HUES6 (cell line): ENCODE results near the gene LDLRAD3.
"Not testable (repeated sequence)": the region's sequence is repeated elsewhere in the genome, so short reads cannot be mapped to it uniquely, and the experiment has no call there.

ENCODE experiments used
- H3K27ac ChIP-seq: 2 replicates; pipeline ENCODE4 v1.7.0; 2013; ENCODE audit warnings: low read depth, mild to moderate bottlenecking, low read length, inconsistent platforms
- H3K27me3 ChIP-seq: 2 replicates; pipeline ENCODE4 v1.6.1; 2013; ENCODE audit warnings: low read length; ENCODE audit not compliant: control insufficient read depth, insufficient read depth
- H3K36me3 ChIP-seq: 2 replicates; pipeline ENCODE4 v1.6.1; 2013; ENCODE audit warnings: low read length; ENCODE audit not compliant: control insufficient read depth, insufficient read depth
- H3K4me1 ChIP-seq: 2 replicates; pipeline ENCODE4 v1.6.1; 2013; ENCODE audit warnings: low read length; ENCODE audit not compliant: control insufficient read depth, insufficient read depth
- H3K4me3 ChIP-seq: 2 replicates; pipeline ENCODE4 v1.5.1; 2013; ENCODE audit warnings: low read depth, low read length
- H3K9ac ChIP-seq: one replicate; pipeline ENCODE4 v1.6.1; 2013; ENCODE audit warnings: mild to moderate bottlenecking, low read length
- H3K9me3 ChIP-seq: 2 replicates; pipeline ENCODE4 v1.6.1; 2013; ENCODE audit warnings: low read depth, low read length; ENCODE audit not compliant: control insufficient read depth, insufficient read depth

LDLRAD3 gene

DNA sequence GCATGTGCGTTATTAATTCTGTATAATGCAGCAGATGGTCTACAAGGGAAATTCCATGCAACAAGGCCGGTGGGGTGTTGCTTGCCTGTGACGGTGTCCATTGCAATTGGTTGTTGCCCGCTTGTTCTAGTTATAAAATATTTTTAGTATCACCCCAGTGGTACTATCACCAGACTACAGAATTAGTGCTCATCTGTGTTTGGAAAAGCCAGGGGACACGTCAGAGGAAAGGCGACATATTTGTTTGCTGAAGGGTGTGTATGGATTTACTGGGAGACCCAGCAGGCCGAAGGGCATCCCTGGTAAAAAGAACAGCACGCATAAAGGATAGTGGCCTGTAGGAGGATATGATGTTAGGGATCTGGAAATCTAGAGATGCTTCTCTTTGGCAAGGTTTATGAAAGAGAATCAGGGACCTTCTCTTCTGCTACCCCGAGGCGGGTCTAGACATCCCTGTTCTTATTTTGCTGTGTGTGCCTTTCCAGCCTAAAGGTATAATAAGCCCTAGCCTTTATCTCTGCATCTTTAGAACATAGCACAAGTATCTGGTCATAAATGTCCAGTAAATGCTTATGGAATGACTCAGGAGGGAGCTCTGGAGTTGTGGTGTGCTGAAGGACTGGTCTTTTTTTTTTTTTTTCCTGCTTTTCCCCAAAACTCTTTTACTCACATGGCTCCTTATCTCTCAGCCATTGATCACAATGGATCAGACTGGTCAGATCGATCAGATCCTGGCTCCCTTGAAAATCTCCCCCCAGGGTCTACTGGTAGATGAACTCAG is 90.9 kb downstream of the LDLRAD3 start:
- no peaks in the 10 kb centered on the region for H3K9me3 ChIP-seq
- no peaks in the 10 kb centered on the region for H3K27me3 ChIP-seq
- no peak overlapping the region for H3K27ac ChIP-seq
- peaks cover 19% of the 10 kb centered on the region for H3K4me1 ChIP-seq
- H3K36me3 ChIP-seq: peaks cover 3% of the 10 kb centered on the region; the same call in 1 of the 2 replicates
- no peak overlapping the region for H3K4me3 ChIP-seq
- no peak overlapping the region for H3K9ac ChIP-seq

DNA sequence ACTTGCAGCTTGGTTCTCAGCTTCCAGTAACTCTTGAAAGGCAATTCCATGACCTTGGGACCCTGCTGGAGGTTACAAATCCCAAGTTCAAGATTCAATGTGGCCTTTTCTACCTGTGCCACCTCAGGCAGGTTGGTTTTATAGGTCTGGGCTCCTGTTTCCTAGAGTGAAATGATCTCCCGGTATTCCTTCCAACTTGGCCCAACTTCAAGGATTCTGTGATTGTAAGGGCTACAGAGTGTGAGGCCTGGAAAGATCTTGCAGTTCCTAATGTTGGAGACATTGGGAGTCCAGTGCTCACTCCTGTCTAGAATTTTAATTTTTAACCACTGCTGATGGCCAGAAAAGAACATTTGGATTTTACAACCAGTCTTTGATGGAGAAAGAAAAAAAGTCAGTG is 91.6 kb downstream of the LDLRAD3 start:
- Histone ChIP-seq H3K36me3 (peaks cover 3% of the 10 kb centered on the region; the same call in 1 of the 2 replicates), H3K4me1 (peaks cover 16% of the 10 kb centered on the region), H3K27ac (no peak overlapping the region), H3K9me3 (no peaks in the 10 kb centered on the region), H3K27me3 (no peaks in the 10 kb centered on the region), H3K4me3 (no peak overlapping the region), H3K9ac (no peak overlapping the region)

DNA sequence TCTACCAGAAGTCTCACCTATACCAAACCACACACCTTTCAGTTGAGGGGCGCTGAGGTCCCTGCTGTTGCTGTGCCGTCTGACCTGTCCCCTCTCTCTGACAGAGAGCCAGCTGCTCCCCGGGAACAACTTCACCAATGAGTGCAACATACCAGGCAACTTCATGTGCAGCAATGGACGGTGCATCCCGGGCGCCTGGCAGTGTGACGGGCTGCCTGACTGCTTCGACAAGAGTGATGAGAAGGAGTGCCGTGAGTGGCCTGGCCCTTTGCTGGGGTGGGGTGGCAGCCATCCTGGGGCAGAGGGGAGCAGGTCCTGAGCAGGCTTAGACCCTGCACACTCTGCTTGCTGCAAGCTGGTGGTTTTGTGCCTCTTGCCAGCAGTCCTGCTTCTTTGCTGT is 92.1 kb downstream of the LDLRAD3 start:
- Histone ChIP-seq H3K36me3 (peaks cover 3% of the 10 kb centered on the region; the same call in 1 of the 2 replicates), H3K27me3 (no peaks in the 10 kb centered on the region), H3K27ac (no peak overlapping the region), H3K9ac (no peak overlapping the region), H3K4me3 (no peak overlapping the region), H3K4me1 (peaks cover 14% of the 10 kb centered on the region), H3K9me3 (no peaks in the 10 kb centered on the region)

DNA sequence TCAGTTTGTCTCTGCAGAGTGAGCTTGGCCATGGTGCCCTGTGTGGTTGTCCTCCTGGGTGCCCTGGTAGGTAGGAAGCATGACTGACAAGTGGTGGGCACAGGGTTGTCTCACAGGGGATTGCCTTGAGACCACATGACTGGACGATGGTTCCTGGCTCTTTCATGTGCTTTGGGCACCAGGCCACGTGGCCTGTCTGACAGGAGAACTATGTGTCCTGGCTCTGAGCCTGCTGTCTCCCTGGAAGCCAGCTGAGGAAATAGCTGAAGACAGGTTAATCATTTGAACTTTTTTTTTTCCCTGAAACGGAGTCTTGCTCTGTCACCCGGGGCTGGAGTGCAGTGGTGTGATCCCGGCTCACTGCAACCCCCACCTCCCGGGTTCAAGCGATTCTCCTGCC is 93.2 kb downstream of the LDLRAD3 start:
- H3K27ac ChIP-seq: no peak overlapping the region
- peaks cover 3% of the 10 kb centered on the region; the same call in 1 of the 2 replicates for H3K36me3 ChIP-seq
- peaks cover 14% of the 10 kb centered on the region for H3K4me1 ChIP-seq
- H3K4me3 ChIP-seq: no peak overlapping the region
- H3K9me3 ChIP-seq: no peaks in the 10 kb centered on the region
- H3K9ac ChIP-seq: no peak overlapping the region
- no peaks in the 10 kb centered on the region for H3K27me3 ChIP-seq

DNA sequence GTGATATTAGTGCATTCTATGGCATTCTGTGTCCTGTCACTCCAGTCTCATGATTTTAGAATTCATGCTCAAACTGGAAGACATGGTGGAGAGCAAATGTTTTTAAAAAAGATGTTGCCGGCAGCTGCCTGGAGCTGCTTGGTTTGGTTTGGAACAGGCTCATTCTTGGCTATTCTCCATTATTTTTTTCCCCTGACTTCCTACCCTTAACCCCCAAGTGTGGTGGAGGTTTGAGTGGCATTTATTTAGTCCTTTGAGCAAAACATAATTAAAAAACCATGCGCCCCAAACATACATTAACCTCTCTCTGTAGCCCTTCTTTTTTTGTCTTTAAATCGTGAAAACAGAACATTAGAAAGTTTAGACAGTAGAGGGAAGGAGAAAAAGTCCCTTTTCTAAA is 94.7 kb downstream of the LDLRAD3 start:
- Histone ChIP-seq H3K9ac (no peak overlapping the region), H3K27me3 (no peaks in the 10 kb centered on the region), H3K4me3 (no peak overlapping the region), H3K36me3 (peaks cover 3% of the 10 kb centered on the region; the same call in 1 of the 2 replicates), H3K27ac (no peak overlapping the region), H3K4me1 (peaks cover 11% of the 10 kb centered on the region), H3K9me3 (no peaks in the 10 kb centered on the region)

DNA sequence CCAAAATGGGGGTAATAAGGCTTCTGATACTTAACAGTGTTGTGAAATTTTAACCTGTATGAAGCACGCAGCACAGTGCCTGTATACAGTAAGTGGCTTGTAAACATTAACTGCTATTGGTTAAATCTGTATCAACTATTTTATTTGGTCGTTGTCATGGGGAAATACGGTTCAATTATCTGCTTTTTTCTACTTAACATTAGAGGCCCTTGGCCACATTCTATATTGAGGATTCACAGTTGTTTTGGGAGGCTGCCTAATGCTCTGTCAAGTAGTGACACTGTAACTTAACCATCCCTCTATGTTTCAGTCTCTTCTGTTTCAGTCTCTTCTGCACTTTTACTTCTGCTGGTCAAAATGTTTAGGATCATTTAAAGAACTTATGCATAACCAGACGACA is 95.6 kb downstream of the LDLRAD3 start:
- no peak overlapping the region for H3K27ac ChIP-seq
- H3K9me3 ChIP-seq: no peaks in the 10 kb centered on the region
- no peaks in the 10 kb centered on the region for H3K27me3 ChIP-seq
- peaks cover 3% of the 10 kb centered on the region; the same call in 1 of the 2 replicates for H3K4me1 ChIP-seq
- no peak overlapping the region for H3K4me3 ChIP-seq
- H3K9ac ChIP-seq: no peak overlapping the region
- peaks cover 3% of the 10 kb centered on the region; the same call in 1 of the 2 replicates for H3K36me3 ChIP-seq

DNA sequence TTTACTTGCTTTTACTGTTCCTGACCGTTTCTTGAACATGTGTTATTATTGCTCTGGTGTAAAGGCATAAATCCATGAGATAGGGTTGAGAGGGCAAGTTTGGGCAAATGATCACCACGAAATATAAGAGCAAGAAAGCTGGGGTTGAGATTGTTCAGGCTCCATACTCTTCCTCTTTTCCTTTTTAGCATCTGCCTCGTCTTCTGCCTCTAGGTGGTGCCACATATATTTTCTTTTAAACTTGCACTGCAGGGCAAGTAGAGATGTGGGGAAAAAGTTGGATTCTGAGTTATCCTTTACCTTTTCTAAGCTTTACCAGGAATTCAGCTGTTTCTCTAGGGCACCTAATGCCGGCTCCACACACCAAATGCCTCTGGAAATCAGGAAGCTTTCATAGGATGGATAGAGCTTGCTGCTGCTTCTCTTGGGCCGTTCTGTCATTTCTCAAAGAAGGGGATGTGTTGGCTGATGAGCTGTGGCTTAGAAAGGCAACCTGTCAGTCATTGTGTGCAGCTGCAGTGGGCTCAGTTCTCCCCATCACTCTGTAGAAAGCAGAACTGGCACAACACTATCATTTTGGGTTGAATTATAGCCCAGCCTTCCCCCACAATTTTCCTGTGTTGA is 98.2 kb downstream of the LDLRAD3 start:
- H3K36me3 ChIP-seq: peaks cover under 1% of the 10 kb centered on the region; the same call in 1 of the 2 replicates
- H3K27ac ChIP-seq: no peak overlapping the region
- H3K27me3 ChIP-seq: no peaks in the 10 kb centered on the region
- no peak overlapping the region for H3K4me3 ChIP-seq
- no peak overlapping the region for H3K9ac ChIP-seq
- peaks cover 3% of the 10 kb centered on the region; the same call in 1 of the 2 replicates for H3K4me1 ChIP-seq
- H3K9me3 ChIP-seq: no peaks in the 10 kb centered on the region

DNA sequence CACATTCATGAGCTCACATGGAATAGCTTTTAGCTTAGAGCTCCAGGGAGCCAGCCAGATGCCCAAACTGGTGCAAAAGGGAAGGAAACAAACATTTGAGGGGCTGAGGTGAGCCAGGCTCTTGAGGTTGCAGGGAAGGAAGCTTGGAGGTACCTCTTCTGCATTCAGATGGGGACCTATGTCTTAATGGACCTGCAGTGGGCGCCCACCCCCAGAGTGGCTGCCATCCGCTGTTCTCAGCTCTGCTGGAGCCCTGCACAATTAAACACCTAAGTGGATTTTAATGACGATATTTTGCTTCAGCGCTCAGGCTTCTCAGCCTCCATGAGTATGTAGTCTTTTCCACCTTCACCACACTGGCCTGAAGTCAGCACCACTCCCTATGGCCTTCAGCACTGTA is 100.8 kb downstream of the LDLRAD3 start:
- H3K4me3 ChIP-seq: no peak overlapping the region
- H3K27me3 ChIP-seq: no peaks in the 10 kb centered on the region
- H3K27ac ChIP-seq: no peak overlapping the region
- no peaks in the 10 kb centered on the region for H3K9me3 ChIP-seq
- peaks cover 9% of the 10 kb centered on the region; the same call in 1 of the 2 replicates for H3K4me1 ChIP-seq
- H3K36me3 ChIP-seq: no peaks in the 10 kb centered on the region
- H3K9ac ChIP-seq: no peak overlapping the region

DNA sequence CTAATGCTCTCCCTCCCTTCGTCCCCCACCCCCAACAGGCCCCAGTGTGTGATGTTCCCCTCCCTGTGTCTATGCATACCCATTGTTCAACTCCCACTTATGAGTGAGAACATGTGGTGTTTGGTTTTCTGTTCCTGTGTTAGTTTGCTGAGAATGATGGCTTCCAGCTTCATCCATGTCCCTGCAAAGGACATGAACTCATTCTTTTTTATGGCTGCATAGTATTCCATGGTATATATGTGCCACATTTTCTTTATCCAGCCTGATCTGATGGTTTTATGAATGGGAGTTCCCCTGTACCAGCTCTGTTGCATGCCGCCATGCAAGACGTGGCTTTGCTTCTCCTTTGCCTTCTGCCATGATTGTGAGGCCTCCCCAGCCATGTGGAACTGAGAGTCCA is 102.1 kb downstream of the LDLRAD3 start:
- not testable (repeated sequence) for H3K9ac ChIP-seq, H3K9me3 ChIP-seq, H3K27me3 ChIP-seq, H3K27ac ChIP-seq, H3K36me3 ChIP-seq, H3K4me3 ChIP-seq
- peaks cover 13% of the 10 kb centered on the region; the same call in 1 of the 2 replicates for H3K4me1 ChIP-seq

DNA sequence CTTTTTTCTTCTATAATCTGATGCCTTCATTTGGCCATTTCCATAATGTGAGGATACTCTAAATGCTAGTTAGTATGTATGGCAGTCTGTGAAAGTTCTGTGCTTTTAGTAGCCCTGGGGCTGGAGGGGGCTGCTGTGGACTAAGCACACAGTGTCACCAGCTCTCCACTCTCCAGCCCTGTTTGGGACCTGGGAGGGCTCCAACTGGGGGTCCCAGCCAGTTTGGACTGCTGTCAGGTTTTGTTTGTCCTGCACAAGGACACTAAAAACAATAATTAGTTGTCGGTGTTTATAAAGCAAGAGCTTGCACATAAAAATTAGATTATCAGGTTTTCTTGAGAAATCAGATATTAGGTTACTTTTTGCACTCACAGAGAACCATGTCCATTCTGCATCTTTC is 103.1 kb downstream of the LDLRAD3 start:
- Histone ChIP-seq H3K36me3 (no peaks in the 10 kb centered on the region), H3K27me3 (no peaks in the 10 kb centered on the region), H3K9ac (no peak overlapping the region), H3K9me3 (no peaks in the 10 kb centered on the region), H3K27ac (no peak overlapping the region), H3K4me3 (no peak overlapping the region), H3K4me1 (peaks cover 16% of the 10 kb centered on the region)

DNA sequence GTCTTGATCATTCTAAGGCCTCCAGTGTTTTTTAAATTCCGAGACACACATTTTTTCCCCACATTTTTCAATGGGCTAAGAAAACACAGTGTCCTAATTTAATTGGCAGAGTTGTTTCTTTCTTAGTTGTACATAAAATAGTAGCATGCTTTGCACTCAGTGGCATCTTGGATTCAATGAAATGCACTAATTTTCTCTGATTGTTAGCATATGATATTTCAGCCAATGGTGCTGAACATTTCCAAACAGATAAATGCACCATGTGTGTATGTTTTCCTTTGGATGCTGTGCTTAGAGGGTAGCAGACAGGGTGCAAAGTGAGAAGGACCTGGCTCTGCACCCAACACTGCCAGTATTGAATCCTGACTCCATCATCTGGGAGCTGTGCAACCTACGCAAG is 103.5 kb downstream of the LDLRAD3 start:
- Histone ChIP-seq H3K9ac (no peak overlapping the region), H3K4me3 (no peak overlapping the region), H3K9me3 (no peaks in the 10 kb centered on the region), H3K27ac (no peak overlapping the region), H3K27me3 (no peaks in the 10 kb centered on the region), H3K36me3 (no peaks in the 10 kb centered on the region), H3K4me1 (peaks cover 16% of the 10 kb centered on the region)
